Sigmoid colon (tissue), 7 donors: Measurements from ENCODE around the gene FAN1. TPM values are rescaled to one million over a fixed set of nuclear protein-coding genes. Genes with fewer than 3 reads are reported as not detected.

Experiments used
- DNase-seq: peaks from one replicate; pipeline ENCODE4 v3.0.0-alpha.2; 2019
- H3K27ac ChIP-seq, 4 donors: fragments of 200-600 bp; sonication (generic); one replicate each; pipeline ENCODE4 v1.5.1; 2016 to 2019; ENCODE audit warnings: mild to moderate bottlenecking in 1 of 4
- H3K27me3 ChIP-seq, 3 donors: fragments of 200-600 bp; sonication (generic); one replicate each; pipeline ENCODE4 v1.5.1; 2019; ENCODE audit warnings: mild to moderate bottlenecking in 1 of 3
- H3K36me3 ChIP-seq, 4 donors: fragments of 200-600 bp; sonication (generic); one replicate each; pipeline ENCODE4 v1.5.1; 2016 to 2019
- H3K4me1 ChIP-seq, 4 donors: fragments of 200-600 bp; sonication (generic); one replicate each; pipeline ENCODE4 v1.5.1; 2017 to 2019
- H3K4me3 ChIP-seq, 4 donors: fragments of 200-600 bp; sonication (generic); one replicate each; pipeline ENCODE4 v1.5.1; 2017 to 2019; ENCODE audit warnings: mild to moderate bottlenecking in 2 of 4, moderate library complexity in 1 of 4
- H3K9me3 ChIP-seq, 4 donors: fragments of 200-600 bp in 3 of 4; sonication (generic) in 3 of 4; one replicate each; pipeline versions ENCODE4 v1.5.1 to v1.6.1; 2013 to 2019
- CTCF ChIP-seq, 4 experiments: fragments of 450-650 bp in 3 of 4; fragments of 200-600 bp in 1 of 4; IDR thresholded peaks; one replicate each; pipeline ENCODE4 v1.5.1; 2016 to 2019; ENCODE audit warnings: antibody characterized with exemption in 4 of 4, mild to moderate bottlenecking in 3 of 4, moderate library complexity in 2 of 4
- EP300 ChIP-seq, 4 donors: sonication (generic); formaldehyde crosslinking; IDR thresholded peaks; one replicate each; pipeline ENCODE4 v1.6.1; 2017; ENCODE audit warnings: antibody characterized with exemption in 4 of 4
- POLR2A ChIP-seq, 2 donors: fragments of 450-650 bp; IDR thresholded peaks; one replicate each; pipeline ENCODE4 v1.6.1; 2016; ENCODE audit warnings: antibody characterized with exemption in 2 of 2, mild to moderate bottlenecking in 2 of 2, moderate library complexity in 2 of 2
- POLR2AphosphoS5 ChIP-seq, 4 donors: sonication (generic); formaldehyde crosslinking; IDR thresholded peaks; one replicate each; pipeline ENCODE4 v1.6.1; 2017; ENCODE audit warnings: antibody characterized with exemption in 4 of 4
- WGBS, 2 donors: extraction: QIAGEN DNeasy Blood & Tissue Kit; methylation state at CpG; one replicate each; pipeline ENCODE4 v1.1.7; 2013; 5-methylcytosine and 5-hydroxymethylcytosine counted together
- intact Hi-C: fragments of 100-400 bp; cut with DNase I; formaldehyde crosslinking; loops from one replicate; pipeline ENCODE4 v1.15.1; 2023
- polyA plus RNA-seq, 3 donors: library from polyadenylated mRNA; stranded (reverse); fragments of 200-250 nt; gene quantifications; one replicate each; pipeline ENCODE4 v1.2.3, GENCODE V29; 2013
- total RNA-seq, 4 donors: library from RNA; depleted of rRNA; stranded (reverse); fragments of >200 nt; gene quantifications; one replicate each; pipeline ENCODE4 v1.1.0, GENCODE V29; 2016
- donor health status: healthy with polysubstance abuse.
- donor health status: Bipolar disorder and iron deficiency.
- donor health status: healthy.

Gene FAN1
- total and polyA plus RNA-seq, 7 donors, result 3.6 to 20.8 (median 17.8) TPM

DNA sequence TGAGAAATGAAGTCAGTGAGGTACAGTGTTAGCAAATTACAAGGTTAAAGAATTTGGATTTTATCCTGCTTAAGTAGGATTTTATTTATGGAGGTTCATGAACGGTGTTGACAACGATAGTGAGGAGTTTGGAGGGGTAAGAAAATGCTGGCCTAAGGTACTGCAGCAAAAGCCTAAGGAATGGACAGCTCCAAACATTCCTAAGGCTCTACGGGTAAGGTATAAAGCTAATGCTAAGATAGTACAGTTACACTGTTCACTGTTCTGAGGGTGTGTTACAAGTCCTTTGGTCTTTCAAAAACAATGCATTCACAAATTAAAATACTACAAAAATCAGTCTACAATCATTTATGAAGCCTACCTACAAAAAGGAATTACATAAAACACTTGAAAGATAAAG is 80.4 kb downstream of the FAN1 start:
- Histone ChIP-seq H3K27ac (peak overlapping the region; percentile 30 to 56 (median 52)), H3K27me3 (no peaks in the 10 kb centered on the region), H3K9me3 (no peaks in the 10 kb centered on the region), H3K4me3 (peak overlapping the region in 1 of 4 donors; percentile 1), H3K4me1 (peaks cover 0 to 66% (median 42%) of the 10 kb centered on the region in 4 donors), H3K36me3 (peaks cover 0 to 48% (median 3%) of the 10 kb centered on the region in 4 donors)
- no peak for TF ChIP-seq EP300 (IDR thresholded peaks at IDR 0.05)
- no peak for TF ChIP-seq POLR2AphosphoS5 (IDR thresholded peaks at IDR 0.05)
- TF ChIP-seq POLR2A (IDR thresholded peaks at IDR 0.05), result no peak
- WGBS, 2 donors, result 62 to 81% methylated on average over 3 of the region's 3 CpGs
- intact Hi-C loops, result no loop called here
- DNase-seq, result no peak

DNA sequence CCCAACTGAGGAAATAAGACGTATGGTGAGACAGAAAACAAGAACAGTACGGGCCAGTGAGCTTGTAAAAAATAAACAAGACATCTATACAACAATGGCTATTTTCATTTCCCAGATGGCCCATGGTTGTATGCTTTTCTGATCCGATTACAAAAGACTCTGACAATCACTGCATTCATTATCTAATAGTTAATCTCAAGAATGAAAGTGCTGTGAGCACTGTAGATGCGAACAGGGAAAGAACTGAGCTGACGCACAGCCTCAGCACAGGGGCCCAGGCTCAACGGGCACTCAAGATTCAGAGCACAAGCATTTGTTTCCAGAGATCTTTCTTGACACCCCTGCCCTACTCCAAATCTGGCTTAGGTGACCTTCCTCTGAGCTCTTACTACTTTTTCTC is 80.8 kb downstream of the FAN1 start:
- no peak for DNase-seq
- no peaks in the 10 kb centered on the region for H3K27me3 ChIP-seq
- intact Hi-C loops, result no loop called here
- peak overlapping the region; percentile 30 to 56 (median 52) for H3K27ac ChIP-seq
- TF ChIP-seq CTCF (IDR thresholded peaks at IDR 0.05) (no peak), EP300 (IDR thresholded peaks at IDR 0.05) (no peak), POLR2A (IDR thresholded peaks at IDR 0.05) (no peak)
- H3K36me3 ChIP-seq, result peaks cover 0 to 44% (median 3%) of the 10 kb centered on the region in 4 donors
- WGBS, 2 donors, result 19 to 45% methylated on average over 6 of the region's 6 CpGs
- H3K9me3 ChIP-seq, result no peaks in the 10 kb centered on the region
- peaks cover 0 to 70% (median 44%) of the 10 kb centered on the region in 4 donors for H3K4me1 ChIP-seq
- H3K4me3 ChIP-seq, result peak overlapping the region in 1 of 4 donors; percentile 1

DNA sequence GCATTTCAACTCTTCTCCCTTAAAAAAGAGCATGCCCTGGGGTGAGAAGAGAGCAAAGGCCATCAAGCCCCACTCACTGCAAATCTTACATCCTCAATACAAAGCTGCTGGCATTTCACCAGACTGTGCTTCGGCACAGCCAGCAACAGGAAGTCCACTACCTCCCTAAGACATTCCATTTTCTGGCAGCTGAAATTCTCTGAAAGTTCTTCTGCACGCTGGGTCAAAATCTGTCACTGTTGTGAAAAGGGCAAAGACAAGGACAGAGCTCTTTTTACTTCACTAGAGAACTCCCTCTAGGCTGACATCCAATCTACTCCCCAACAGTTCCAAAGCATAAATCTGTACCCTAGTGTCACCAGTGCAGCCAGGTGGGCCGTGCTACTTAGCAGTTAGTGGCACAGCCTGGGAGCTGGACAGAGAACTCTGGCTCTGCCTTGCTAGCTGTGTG is 81.4 kb downstream of the FAN1 start:
- no peak for TF ChIP-seq POLR2AphosphoS5 (IDR thresholded peaks at IDR 0.05)
- TF ChIP-seq CTCF (IDR thresholded peaks at IDR 0.05), result no peak
- TF ChIP-seq POLR2A (IDR thresholded peaks at IDR 0.05), result no peak
- TF ChIP-seq EP300 (IDR thresholded peaks at IDR 0.05), result no peak
- no peak for DNase-seq
- Histone ChIP-seq H3K9me3 (no peaks in the 10 kb centered on the region), H3K27ac (peak overlapping the region; percentile 30 to 56 (median 52)), H3K27me3 (no peaks in the 10 kb centered on the region), H3K4me1 (peaks cover 0 to 75% (median 49%) of the 10 kb centered on the region in 4 donors), H3K4me3 (peak overlapping the region in 1 of 4 donors; percentile 1), H3K36me3 (peaks cover 0 to 39% (median 3%) of the 10 kb centered on the region in 4 donors)
- intact Hi-C loops, result no loop called here
- 29 to 41% methylated on average over 3 of the region's 3 CpGs for WGBS, 2 donors

- peak overlapping the region; percentile 78 to 97 (median 93) for H3K4me3 ChIP-seq
- H3K27ac ChIP-seq, result peak overlapping the region; percentile 92 to 96 (median 94)
- intact Hi-C loops, result loop anchor here (2.0 to 5.0 kb wide), 6 partner anchors 77 to 497 kb away; partner anchors contain the start of genes FAN1 and KLF13
- no peaks in the 10 kb centered on the region for H3K27me3 ChIP-seq
- DNase-seq, result no peak
- WGBS, 2 donors, result 27 to 57% methylated on average over 2 of the region's 2 CpGs
- peaks cover 0 to 55% (median 41%) of the 10 kb centered on the region in 4 donors for H3K4me1 ChIP-seq
- TF ChIP-seq EP300 (IDR thresholded peaks at IDR 0.05) (no peak), POLR2A (IDR thresholded peaks at IDR 0.05) (no peak), CTCF (IDR thresholded peaks at IDR 0.05) (no peak), POLR2AphosphoS5 (IDR thresholded peaks at IDR 0.05) (no peak)
- H3K9me3 ChIP-seq, result no peaks in the 10 kb centered on the region
- peaks cover 0 to 22% (median 3%) of the 10 kb centered on the region in 4 donors for H3K36me3 ChIP-seq
Observed at GRCh38 chr15:30990036-30990435, 86.3 kb downstream of the FAN1 start.

DNA sequence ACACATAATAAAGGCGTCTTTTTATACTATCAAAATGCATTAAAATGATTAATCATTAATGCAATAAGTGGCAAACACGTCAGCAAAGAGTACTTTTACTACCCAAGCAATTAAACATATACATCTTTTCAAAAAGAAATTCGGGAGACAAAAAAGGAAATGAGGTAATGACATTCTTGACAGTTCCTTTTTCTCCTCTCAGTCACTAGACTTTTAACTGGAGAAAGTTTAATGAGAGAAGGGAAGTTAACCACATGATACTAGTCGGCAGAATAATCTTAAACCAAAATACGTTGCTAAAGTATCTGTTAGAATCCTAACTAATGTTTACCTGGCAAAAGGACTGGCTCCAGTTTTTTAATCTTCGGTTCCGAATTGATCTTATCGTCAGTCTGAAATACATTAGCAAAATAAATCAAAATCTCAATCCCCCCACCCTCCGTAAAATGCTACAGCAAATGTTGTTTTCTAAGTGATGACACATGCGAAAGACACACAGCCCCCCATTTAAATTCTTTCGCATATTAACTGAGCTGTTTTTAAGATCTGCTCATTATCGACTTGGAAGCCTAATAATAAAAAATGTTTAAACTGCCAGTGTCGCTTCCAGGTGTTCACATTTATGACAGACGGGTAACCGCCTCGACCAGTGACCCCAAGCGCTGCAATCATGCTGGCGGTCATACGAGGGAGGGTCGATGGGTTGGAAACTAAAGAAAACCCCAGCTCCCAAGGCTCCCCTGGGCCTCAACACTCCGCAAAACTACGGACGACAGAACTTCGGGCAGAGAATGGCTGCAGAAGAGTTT is 86.9 kb downstream of the FAN1 start:
- H3K4me1 ChIP-seq, result peaks cover 0 to 48% (median 35%) of the 10 kb centered on the region in 4 donors
- intact Hi-C loops, result loop anchor here (2.0 to 5.0 kb wide), 6 partner anchors 77 to 497 kb away; partner anchors contain the start of genes FAN1 and KLF13
- no peak for DNase-seq
- H3K27me3 ChIP-seq, result no peaks in the 10 kb centered on the region
- H3K36me3 ChIP-seq, result peaks cover 0 to 19% (median 2%) of the 10 kb centered on the region in 4 donors
- 1 to 3% methylated on average over 24 of the region's 24 CpGs for WGBS, 2 donors
- H3K9me3 ChIP-seq, result no peaks in the 10 kb centered on the region
- TF ChIP-seq POLR2A (IDR thresholded peaks at IDR 0.05) (no peak), POLR2AphosphoS5 (IDR thresholded peaks at IDR 0.05) (no peak), EP300 (IDR thresholded peaks at IDR 0.05) (no peak), CTCF (IDR thresholded peaks at IDR 0.05) (no peak)
- H3K27ac ChIP-seq, result peak overlapping the region; percentile 92 to 96 (median 94)
- H3K4me3 ChIP-seq, result peak overlapping the region; percentile 78 to 97 (median 93)
